OCI-LY1 (cell line): Measurements from ENCODE around the gene PCBP3.
"Not testable (repeated sequence)": the region's sequence is repeated elsewhere in the genome, so short reads cannot be mapped to it uniquely, and the experiment has no call there.

ENCODE experiments used
- H2AFZ ChIP-seq: fragments of 200-600 bp; sonication (generic), shearing (Covaris generic); 2 replicates; pipeline ENCODE4 v1.6.0; 2014; ENCODE audit warnings: antibody characterized with exemption, mild to moderate bottlenecking, low read length
- H3F3A ChIP-seq: fragments of 200-600 bp; sonication (generic), shearing (Covaris generic); 2 replicates; pipeline ENCODE4 v1.6.0; 2014; ENCODE audit warnings: mild to moderate bottlenecking, antibody characterized with exemption, low read length, moderate library complexity; ENCODE audit not compliant: insufficient read depth
- H3K27ac ChIP-seq: fragments of 200-600 bp; sonication (generic); 2 replicates; pipeline ENCODE4 v1.5.1; 2014; ENCODE audit warnings: low read length, mixed run types, mild to moderate bottlenecking, low read depth; ENCODE audit not compliant: poor library complexity, severe bottlenecking
- H3K27me3 ChIP-seq: fragments of 200-600 bp; sonication (generic); 2 replicates; pipeline ENCODE4 v1.6.0; 2014; ENCODE audit warnings: antibody characterized with exemption, mild to moderate bottlenecking, low read length, moderate library complexity; ENCODE audit not compliant: insufficient read depth
- H3K36me3 ChIP-seq: fragments of 200-600 bp; sonication (generic); 2 replicates; pipeline ENCODE4 v1.6.1; 2014; ENCODE audit warnings: mild to moderate bottlenecking, antibody characterized with exemption, low read length, moderate library complexity, mixed read lengths; ENCODE audit not compliant: insufficient read depth
- H3K4me1 ChIP-seq: fragments of 200-600 bp; sonication (generic); 2 replicates; pipeline ENCODE4 v1.5.1; 2014; ENCODE audit warnings: mild to moderate bottlenecking, low read length, moderate library complexity; ENCODE audit not compliant: insufficient read depth, severe bottlenecking
- H3K4me2 ChIP-seq: fragments of 200-600 bp; sonication (generic), shearing (Covaris generic); 2 replicates; pipeline ENCODE4 v1.6.1; 2014; ENCODE audit warnings: low read length
- H3K4me3 ChIP-seq: fragments of 200-600 bp; sonication (generic); 2 replicates; pipeline ENCODE4 v1.5.1; 2014; ENCODE audit warnings: low read length, low read depth, mild to moderate bottlenecking, mixed read lengths; ENCODE audit not compliant: poor library complexity, severe bottlenecking
- H3K79me2 ChIP-seq: fragments of 200-600 bp; shearing (Covaris generic); 2 replicates; pipeline ENCODE4 v1.6.1; 2016; ENCODE audit warnings: mixed run types, low read length, mixed read lengths; ENCODE audit not compliant: insufficient read depth
- H3K9ac ChIP-seq: fragments of 200-600 bp; sonication (generic), shearing (Covaris generic); 2 replicates; pipeline ENCODE4 v1.6.1; 2014; ENCODE audit warnings: mild to moderate bottlenecking, low read length, mixed read lengths
- H3K9me2 ChIP-seq: fragments of 200-600 bp; sonication (generic), shearing (Covaris generic); 2 replicates; pipeline ENCODE4 v1.6.1; 2014; ENCODE audit warnings: low read depth, mild to moderate bottlenecking, low read length, mixed read lengths
- H3K9me3 ChIP-seq: fragments of 200-600 bp; shearing (Covaris generic); 2 replicates; pipeline ENCODE4 v1.6.1; 2014; ENCODE audit warnings: low read length, mixed read lengths
- H4K20me1 ChIP-seq: fragments of 200-600 bp; sonication (generic), shearing (Covaris generic); 2 replicates; pipeline ENCODE4 v1.6.0; 2016; ENCODE audit warnings: mild to moderate bottlenecking, low read length; ENCODE audit not compliant: insufficient read depth
- CTCF ChIP-seq: fragments of 200-600 bp; sonication (generic), shearing (Covaris generic); IDR thresholded peaks from 2 replicates; pipeline ENCODE4 v1.5.1; 2017; ENCODE audit warnings: mild to moderate bottlenecking, antibody characterized with exemption, low read length, moderate library complexity, mixed read lengths
- EZH2 ChIP-seq: fragments of 200-600 bp; sonication (generic), shearing (Covaris generic); IDR thresholded peaks from 2 replicates; pipeline ENCODE4 v1.8.0; 2017; ENCODE audit warnings: borderline replicate concordance, mixed run types, mild to moderate bottlenecking, antibody characterized with exemption, low read length, moderate library complexity, mixed read lengths

The PCBP3 gene

GRCh38 chr21:45611939-45612664 lies 31.4 kb upstream of the PCBP3 start:
- H2AFZ ChIP-seq = no peak overlapping the region

GRCh38 chr21:45612665-45613019 lies 30.9 kb upstream of the PCBP3 start:
- not testable (repeated sequence) for H3K4me3 ChIP-seq, H4K20me1 ChIP-seq, H3K79me2 ChIP-seq, H3K27ac ChIP-seq, H3K4me2 ChIP-seq, H3K9ac ChIP-seq, H2AFZ ChIP-seq, H3K9me2 ChIP-seq, H3K4me1 ChIP-seq, H3K9me3 ChIP-seq, H3K36me3 ChIP-seq, H3K27me3 ChIP-seq, H3F3A ChIP-seq

More at GRCh38 chr21:45611939-45612664, 31.4 kb upstream of the PCBP3 start:
- Histone ChIP-seq H3K9me2 (no peaks in the 10 kb centered on the region), H3F3A (no peaks in the 10 kb centered on the region), H3K4me1 (no peaks in the 10 kb centered on the region), H3K4me3 (no peak overlapping the region), H3K36me3 (no peaks in the 10 kb centered on the region), H3K27ac (no peak overlapping the region), H3K9me3 (no peaks in the 10 kb centered on the region), H3K4me2 (no peak overlapping the region), H3K79me2 (no peaks in the 10 kb centered on the region), H3K9ac (no peak overlapping the region), H3K27me3 (no peaks in the 10 kb centered on the region; the same call in 1 of the 2 replicates), H4K20me1 (no peaks in the 10 kb centered on the region)
- TF ChIP-seq EZH2 = no peak
- no peak for TF ChIP-seq CTCF

DNA sequence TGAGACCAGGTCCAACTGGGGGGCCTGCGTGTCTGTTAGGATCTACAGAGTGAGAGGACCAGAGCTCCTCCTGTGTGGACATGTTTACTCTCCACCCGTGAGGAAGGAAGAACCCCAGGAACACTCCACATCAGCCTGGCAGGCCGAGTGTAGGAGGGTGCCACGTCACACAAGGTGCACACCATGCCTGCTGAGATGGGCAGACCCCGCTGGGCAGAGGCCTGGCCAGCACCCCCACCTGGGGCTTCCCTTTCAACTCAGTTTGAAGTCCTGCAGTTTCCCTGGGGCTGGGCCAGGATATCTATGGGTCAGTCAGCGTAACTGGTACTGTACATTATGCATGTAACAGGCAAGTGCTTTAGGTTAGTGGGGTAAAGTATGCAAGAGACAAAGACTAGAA lies 30.1 kb upstream of the PCBP3 start:
- no peak overlapping the region for H3K27ac ChIP-seq
- TF ChIP-seq EZH2 = no peak
- TF ChIP-seq CTCF = no peak
- no peaks in the 10 kb centered on the region for H3K36me3 ChIP-seq
- no peak overlapping the region for H2AFZ ChIP-seq
- H3K9ac ChIP-seq = no peak overlapping the region
- no peaks in the 10 kb centered on the region for H3K4me1 ChIP-seq
- no peak overlapping the region for H3K4me2 ChIP-seq
- H3K27me3 ChIP-seq = no peaks in the 10 kb centered on the region; the same call in 1 of the 2 replicates
- no peaks in the 10 kb centered on the region for H3F3A ChIP-seq
- no peaks in the 10 kb centered on the region for H3K9me2 ChIP-seq
- H3K4me3 ChIP-seq = no peak overlapping the region
- H4K20me1 ChIP-seq = no peaks in the 10 kb centered on the region
- H3K79me2 ChIP-seq = no peaks in the 10 kb centered on the region
- no peaks in the 10 kb centered on the region for H3K9me3 ChIP-seq

- TF ChIP-seq EZH2 = no peak
- TF ChIP-seq CTCF = no peak
- Histone ChIP-seq H3K79me2 (no peaks in the 10 kb centered on the region), H3F3A (no peaks in the 10 kb centered on the region), H3K9ac (no peak overlapping the region), H3K4me3 (no peak overlapping the region), H3K36me3 (no peaks in the 10 kb centered on the region), H2AFZ (no peak overlapping the region), H3K9me3 (no peaks in the 10 kb centered on the region), H3K4me1 (no peaks in the 10 kb centered on the region), H3K4me2 (no peak overlapping the region), H3K27me3 (no peaks in the 10 kb centered on the region; the same call in 1 of the 2 replicates), H4K20me1 (no peaks in the 10 kb centered on the region), H3K27ac (no peak overlapping the region), H3K9me2 (no peaks in the 10 kb centered on the region)
These were observed 29.6 kb upstream of the PCBP3 start for GRCh38 chr21:45613881-45614280.
